Karpas-422 (cell line): ENCODE measurements around the gene LTN1. TPM values are rescaled to one million over a fixed set of nuclear protein-coding genes. Genes with fewer than 3 reads are reported as not detected.

Experiments
- DNase-seq: peaks from one replicate; pipeline ENCODE4 v3.0.0-alpha.2; 2015
- H2AFZ ChIP-seq: fragments of 200-600 bp; sonication (generic); 2 replicates; pipeline ENCODE4 v1.6.1; 2014; ENCODE audit warnings: antibody characterized with exemption, low read length, mixed read lengths
- H3K27ac ChIP-seq: fragments of 200-600 bp; sonication (generic); 2 replicates; pipeline ENCODE4 v1.5.1; 2014; ENCODE audit warnings: mild to moderate bottlenecking, low read length, moderate library complexity
- H3K27me3 ChIP-seq: fragments of 200-600 bp; sonication (generic); 2 replicates; pipeline ENCODE4 v1.6.1; 2014; ENCODE audit warnings: low read length, mixed read lengths
- H3K36me3 ChIP-seq: fragments of 200-600 bp; sonication (generic); 2 replicates; pipeline ENCODE4 v1.6.1; 2014; ENCODE audit warnings: low read length, mixed read lengths; ENCODE audit not compliant: insufficient read depth
- H3K4me1 ChIP-seq: fragments of 200-600 bp; sonication (generic); 2 replicates; pipeline ENCODE4 v1.6.1; 2014; ENCODE audit warnings: mild to moderate bottlenecking, low read length, mixed read lengths
- H3K4me2 ChIP-seq: fragments of 200-600 bp; sonication (generic); 2 replicates; pipeline ENCODE4 v1.6.1; 2014; ENCODE audit warnings: low read length, low read depth, mild to moderate bottlenecking; ENCODE audit not compliant: poor library complexity, severe bottlenecking
- H3K4me3 ChIP-seq: fragments of 200-600 bp; sonication (generic); 2 replicates; pipeline ENCODE4 v1.5.1; 2014; ENCODE audit warnings: mild to moderate bottlenecking, antibody characterized with exemption, low read length, mixed read lengths
- H3K79me2 ChIP-seq: fragments of 200-600 bp; sonication (generic); 2 replicates; pipeline ENCODE4 v1.6.1; 2014; ENCODE audit warnings: mild to moderate bottlenecking, low read length, mixed read lengths
- H3K9ac ChIP-seq: fragments of 200-600 bp; sonication (generic); 2 replicates; pipeline ENCODE4 v1.6.0; 2014; ENCODE audit warnings: low read length
- H3K9me2 ChIP-seq: fragments of 200-600 bp; sonication (generic), shearing (Covaris generic); replicated peaks from 2 replicates; pipeline ENCODE4 v1.6.0; 2014; ENCODE audit warnings: mild to moderate bottlenecking, low read length, moderate library complexity; ENCODE audit not compliant: insufficient read depth
- H3K9me3 ChIP-seq: fragments of 300-700, 200-600 bp; sonication (generic); 2 replicates; pipeline ENCODE4 v1.6.1; 2014; ENCODE audit warnings: low read length, mixed read lengths
- H4K20me1 ChIP-seq: fragments of 200-600 bp; sonication (generic); 2 replicates; pipeline ENCODE4 v1.6.1; 2014; ENCODE audit warnings: mild to moderate bottlenecking, antibody characterized with exemption, low read length, low read depth; ENCODE audit not compliant: insufficient read depth
- total RNA-seq: library from RNA; depleted of rRNA; stranded (reverse); fragments of >200 nt; shearing (Covaris generic); gene quantifications from 2 replicates; pipeline ENCODE4 v1.2.3, GENCODE V29; 2014; ENCODE audit warnings: low replicate concordance

Gene LTN1
- total RNA-seq, 1 experiment from 2014 or later: 48.9 TPM

- Histone ChIP-seq H2AFZ (no peak overlapping the region), H4K20me1 (no peaks in the 10 kb centered on the region), H3K27me3 (no peaks in the 10 kb centered on the region), H3K36me3 (peaks cover 49% of the 10 kb centered on the region; the same call in 1 of the 2 replicates), H3K9me3 (no peaks in the 10 kb centered on the region), H3K27ac (no peak overlapping the region), H3K79me2 (peaks cover 42% of the 10 kb centered on the region), H3K4me1 (no peaks in the 10 kb centered on the region), H3K4me2 (no peak overlapping the region), H3K4me3 (no peak overlapping the region), H3K9ac (no peak overlapping the region), H3K9me2 (no peaks in the 10 kb centered on the region)
- no peak for DNase-seq
Measured at GRCh38 chr21:28975397-28975796, 17.3 kb downstream of the LTN1 start.

DNA sequence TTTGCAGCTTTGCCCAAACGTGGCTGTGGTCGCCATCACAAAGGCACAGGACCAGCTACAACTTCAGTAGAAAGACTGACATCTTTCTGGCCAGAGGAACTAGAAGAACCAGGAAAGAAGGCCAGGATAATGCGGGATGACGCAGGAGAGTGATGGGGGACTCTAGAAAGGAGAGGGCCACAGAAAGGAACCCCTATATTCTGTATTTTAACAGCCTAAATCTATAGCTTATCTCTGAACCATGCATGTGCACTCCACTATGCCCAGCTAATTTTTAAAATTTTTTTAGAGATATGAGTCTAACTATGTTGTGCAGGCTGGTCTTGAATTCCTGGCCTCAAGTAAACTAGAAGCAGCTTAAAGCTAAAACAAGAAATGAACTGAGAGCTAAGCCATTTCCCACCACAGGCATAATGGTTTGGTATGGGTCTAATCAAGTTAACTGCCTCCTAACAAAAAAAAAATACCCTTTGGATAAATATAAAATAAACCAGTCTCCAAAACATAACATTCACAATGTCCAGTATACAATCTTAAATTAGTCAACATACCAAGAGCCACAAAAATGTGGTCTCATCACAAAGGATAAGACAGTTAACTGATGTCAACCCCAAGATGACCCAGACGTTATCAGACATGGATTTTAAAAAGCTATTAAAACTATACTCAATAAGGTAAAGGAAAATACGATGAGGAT is 18.0 kb downstream of the LTN1 start:
- no peak overlapping the region for H3K4me3 ChIP-seq
- no peaks in the 10 kb centered on the region for H3K4me1 ChIP-seq
- H3K9me3 ChIP-seq: no peaks in the 10 kb centered on the region
- no peaks in the 10 kb centered on the region for H4K20me1 ChIP-seq
- peaks cover 53% of the 10 kb centered on the region; the same call in 1 of the 2 replicates for H3K36me3 ChIP-seq
- H2AFZ ChIP-seq: no peak overlapping the region
- H3K9ac ChIP-seq: no peak overlapping the region
- H3K4me2 ChIP-seq: no peak overlapping the region
- H3K79me2 ChIP-seq: peaks cover 38% of the 10 kb centered on the region
- H3K27ac ChIP-seq: no peak overlapping the region
- H3K27me3 ChIP-seq: no peaks in the 10 kb centered on the region
- no peak for DNase-seq
- no peaks in the 10 kb centered on the region for H3K9me2 ChIP-seq

GRCh38 chr21:28972398-28972797 is 20.3 kb downstream of the LTN1 start:
- H4K20me1 ChIP-seq: no peaks in the 10 kb centered on the region
- H3K4me3 ChIP-seq: no peak overlapping the region
- H3K4me1 ChIP-seq: no peaks in the 10 kb centered on the region
- no peak overlapping the region for H2AFZ ChIP-seq
- DNase-seq: no peak
- H3K27ac ChIP-seq: no peak overlapping the region
- H3K9me2 ChIP-seq: no peaks in the 10 kb centered on the region
- H3K36me3 ChIP-seq: peaks cover 54% of the 10 kb centered on the region; the same call in 1 of the 2 replicates
- no peak overlapping the region for H3K9ac ChIP-seq
- H3K79me2 ChIP-seq: peaks cover 44% of the 10 kb centered on the region
- no peaks in the 10 kb centered on the region for H3K27me3 ChIP-seq
- H3K4me2 ChIP-seq: no peak overlapping the region
- no peaks in the 10 kb centered on the region for H3K9me3 ChIP-seq

GRCh38 chr21:28971171-28971570 is 21.5 kb downstream of the LTN1 start:
- Histone ChIP-seq H3K9me3 (no peaks in the 10 kb centered on the region), H3K9ac (no peak overlapping the region), H3K27me3 (no peaks in the 10 kb centered on the region), H3K9me2 (no peaks in the 10 kb centered on the region), H3K27ac (no peak overlapping the region), H4K20me1 (no peaks in the 10 kb centered on the region), H3K4me2 (no peak overlapping the region), H3K79me2 (peaks cover 46% of the 10 kb centered on the region), H3K36me3 (peaks cover 64% of the 10 kb centered on the region), H3K4me3 (no peak overlapping the region), H3K4me1 (no peaks in the 10 kb centered on the region), H2AFZ (no peak overlapping the region)
- no peak for DNase-seq

- Histone ChIP-seq H3K79me2 (peaks cover 14% of the 10 kb centered on the region; the same call in 1 of the 2 replicates), H2AFZ (no peak overlapping the region), H3K4me3 (no peak overlapping the region), H3K27me3 (no peaks in the 10 kb centered on the region), H3K36me3 (peaks cover 77% of the 10 kb centered on the region), H3K27ac (no peak overlapping the region), H3K9me2 (no peaks in the 10 kb centered on the region), H3K9me3 (no peaks in the 10 kb centered on the region), H4K20me1 (no peaks in the 10 kb centered on the region), H3K4me1 (no peaks in the 10 kb centered on the region), H3K4me2 (no peak overlapping the region), H3K9ac (no peak overlapping the region)
- DNase-seq: no peak
Measured at GRCh38 chr21:28963831-28964230, 28.8 kb downstream of the LTN1 start.

DNA sequence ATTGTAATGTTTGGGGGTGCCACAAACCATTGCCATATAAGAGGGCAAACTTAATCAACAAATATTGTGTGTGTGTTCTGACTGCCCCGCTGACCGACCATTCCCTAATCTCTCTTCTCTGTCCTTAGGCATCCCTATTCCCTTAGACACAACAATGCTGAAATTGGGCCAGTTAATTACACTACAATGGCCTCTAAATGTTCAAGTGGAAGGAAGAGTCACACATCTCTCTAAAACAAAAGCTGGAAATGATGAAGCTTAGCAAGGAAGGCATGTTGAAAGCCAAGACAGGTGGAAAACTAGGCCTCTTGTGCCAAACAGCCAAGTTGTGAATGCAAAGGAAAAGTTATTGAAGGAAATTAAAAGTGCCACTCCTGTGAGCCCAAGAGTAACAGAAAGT is 30.2 kb downstream of the LTN1 start:
- no peak overlapping the region for H3K4me3 ChIP-seq
- no peak overlapping the region for H3K9ac ChIP-seq
- H3K27me3 ChIP-seq: no peaks in the 10 kb centered on the region
- H2AFZ ChIP-seq: no peak overlapping the region
- no peak overlapping the region for H3K27ac ChIP-seq
- H3K9me3 ChIP-seq: no peaks in the 10 kb centered on the region
- DNase-seq: no peak
- H3K4me1 ChIP-seq: no peaks in the 10 kb centered on the region
- 0 out of 2 replicates have a peak, but pooled peaks cover 8% of the 10 kb centered on the region for H3K79me2 ChIP-seq
- no peak overlapping the region for H3K4me2 ChIP-seq
- H3K36me3 ChIP-seq: peaks cover 81% of the 10 kb centered on the region
- H3K9me2 ChIP-seq: no peaks in the 10 kb centered on the region
- no peaks in the 10 kb centered on the region for H4K20me1 ChIP-seq

- Histone ChIP-seq H3K4me1 (no peaks in the 10 kb centered on the region), H3K9me2 (no peaks in the 10 kb centered on the region), H3K4me3 (no peak overlapping the region), H4K20me1 (no peaks in the 10 kb centered on the region), H2AFZ (no peak overlapping the region), H3K27ac (no peak overlapping the region), H3K79me2 (0 out of 2 replicates have a peak, but pooled peaks cover 8% of the 10 kb centered on the region), H3K4me2 (no peak overlapping the region), H3K9ac (no peak overlapping the region), H3K9me3 (no peaks in the 10 kb centered on the region), H3K36me3 (peaks cover 81% of the 10 kb centered on the region), H3K27me3 (no peaks in the 10 kb centered on the region)
- no peak for DNase-seq
Measured at GRCh38 chr21:28961927-28962326, 30.8 kb downstream of the LTN1 start.

- H3K27me3 ChIP-seq: no peaks in the 10 kb centered on the region
- no peak overlapping the region for H3K27ac ChIP-seq
- no peak overlapping the region for H2AFZ ChIP-seq
- H3K4me2 ChIP-seq: no peak overlapping the region
- H4K20me1 ChIP-seq: no peaks in the 10 kb centered on the region
- no peaks in the 10 kb centered on the region for H3K9me3 ChIP-seq
- H3K4me1 ChIP-seq: no peaks in the 10 kb centered on the region
- no peak overlapping the region for H3K4me3 ChIP-seq
- H3K9me2 ChIP-seq: no peaks in the 10 kb centered on the region
- DNase-seq: no peak
- H3K79me2 ChIP-seq: peaks cover 6% of the 10 kb centered on the region; the same call in 1 of the 2 replicates
- no peak overlapping the region for H3K9ac ChIP-seq
- peaks cover 85% of the 10 kb centered on the region; the same call in 1 of the 2 replicates for H3K36me3 ChIP-seq
Measured at GRCh38 chr21:28960245-28960644, 32.4 kb downstream of the LTN1 start.
